A673 (cell line): Measurements from ENCODE around the gene HYAL3. TPM values are rescaled to one million over a fixed set of nuclear protein-coding genes. Genes with fewer than 3 reads are reported as not detected.
"Not testable (repeated sequence)": the region's sequence is repeated elsewhere in the genome, so short reads cannot be mapped to it uniquely, and the experiment has no call there.

Experiments used
- BruUV-seq: library from RNA; stranded (reverse); fragments of 400-500 nt; replicated peaks from 2 replicates; lab custom pipeline; 2021; lab: Mats Ljungman, UMichigan
- CTCF ChIA-PET: fragments of 300-600 bp; sonication (Branson Sonifier 250); formaldehyde crosslinking; loops from one replicate; lab custom pipeline; 2022; ENCODE audit warnings: antibody characterized with exemption; lab: Charles Lee
- POLR2A ChIA-PET: fragments of 300-600 bp; sonication (Branson Sonifier 250); formaldehyde crosslinking; loops from one replicate; lab custom pipeline; 2022; ENCODE audit warnings: antibody characterized with exemption; ENCODE audit not compliant: low non-redundant PET; lab: Charles Lee
- DNase-seq: peaks from one replicate; pipeline ENCODE4 v3.0.0-alpha.2; 2015; ENCODE audit warnings: low spot score
- H3K27ac ChIP-seq: fragments of 200-600 bp; sonication (generic); 2 replicates; pipeline ENCODE4 v1.5.1; 2016; ENCODE audit warnings: mixed run types, low read depth, mild to moderate bottlenecking, mixed read lengths, antibody characterized with exemption, low read length; ENCODE audit not compliant: poor library complexity, severe bottlenecking
- H3K27me3 ChIP-seq: fragments of 200-600 bp; sonication (generic); replicated peaks from 2 replicates; pipeline ENCODE4 v1.6.1; 2017; ENCODE audit warnings: mixed run types, low read depth, mild to moderate bottlenecking, mixed read lengths, antibody characterized with exemption, low read length; ENCODE audit not compliant: insufficient read depth, poor library complexity
- H3K36me3 ChIP-seq: fragments of 200-600 bp; sonication (generic); 2 replicates; pipeline ENCODE4 v1.6.1; 2016; ENCODE audit warnings: mixed run types, mild to moderate bottlenecking, mixed read lengths, antibody characterized with exemption, low read length; ENCODE audit not compliant: insufficient read depth, poor library complexity, severe bottlenecking
- H3K4me1 ChIP-seq: fragments of 200-600 bp; sonication (generic); 2 replicates; pipeline ENCODE4 v1.6.1; 2017; ENCODE audit warnings: mixed run types, mild to moderate bottlenecking, mixed read lengths, antibody characterized with exemption, low read length; ENCODE audit not compliant: insufficient read depth, poor library complexity, severe bottlenecking
- H3K4me3 ChIP-seq: fragments of 200-600 bp; sonication (generic); 2 replicates; pipeline ENCODE4 v1.5.1; 2016; ENCODE audit warnings: low read depth, mixed run types, mild to moderate bottlenecking, mixed read lengths, low read length; ENCODE audit not compliant: poor library complexity, severe bottlenecking
- H3K9me3 ChIP-seq: fragments of 200-600 bp; sonication (generic); 2 replicates; pipeline ENCODE4 v1.6.1; 2016; ENCODE audit warnings: mixed run types, low read depth, mild to moderate bottlenecking, mixed read lengths, antibody characterized with exemption, low read length; ENCODE audit not compliant: poor library complexity, severe bottlenecking
- CTCF ChIP-seq: fragments of 300-800, 200-600 bp; sonication (generic); conservative IDR thresholded peaks from 2 replicates; pipeline ENCODE4 v1.5.1; 2017; ENCODE audit warnings: low read depth, mild to moderate bottlenecking, antibody characterized with exemption, low read length, moderate library complexity, mixed read lengths
- EZH2 ChIP-seq: fragments of 200-600 bp; sonication (generic); IDR thresholded peaks from 2 replicates; pipeline ENCODE4 v1.6.1; 2017; ENCODE audit warnings: borderline replicate concordance, low read depth, mild to moderate bottlenecking, mixed read lengths, antibody characterized with exemption, low read length; ENCODE audit not compliant: poor library complexity, severe bottlenecking
- intact Hi-C: fragments of 100-400 bp; cut with micrococcal nuclease; formaldehyde crosslinking; loops from one replicate; pipeline ENCODE4 v1.10.0; 2022; ENCODE audit not compliant: unreplicated experiment
- total RNA-seq: library from RNA; stranded (reverse); gene quantifications from 2 replicates; pipeline ENCODE4 v1.2.3, GENCODE V29; 2021

The HYAL3 gene
- total RNA-seq, 1 experiment from 2014 or later, result 3.0 TPM

- ChIA-PET CTCF (no interaction called here), POLR2A (no interaction called here)
- TF ChIP-seq CTCF (no peak), EZH2 (no peak)
- no peaks in the 10 kb centered on the region for H3K9me3 ChIP-seq
- no TSS peak for BruUV-seq
- peaks cover 17% of the 10 kb centered on the region for H3K36me3 ChIP-seq
- H3K4me3 ChIP-seq, result no peak overlapping the region
- H3K4me1 ChIP-seq, result no peaks in the 10 kb centered on the region
- H3K27ac ChIP-seq, result no peak overlapping the region
- DNase-seq, result no peak
- no peaks in the 10 kb centered on the region for H3K27me3 ChIP-seq
- intact Hi-C loops, result no loop called here
Observed at GRCh38 chr3:50288387-50289007, 10.7 kb downstream of the HYAL3 start.

- ChIA-PET CTCF (no interaction called here), POLR2A (no interaction called here)
- intact Hi-C loops, result no loop called here
- Histone ChIP-seq H3K27me3 (no peaks in the 10 kb centered on the region), H3K9me3 (no peaks in the 10 kb centered on the region), H3K36me3 (peaks cover 17% of the 10 kb centered on the region), H3K4me3 (no peak overlapping the region), H3K27ac (no peak overlapping the region), H3K4me1 (no peaks in the 10 kb centered on the region)
- BruUV-seq, result no TSS peak
- TF ChIP-seq CTCF (no peak), EZH2 (no peak)
- DNase-seq, result no peak
Observed at GRCh38 chr3:50287262-50287661, 11.9 kb downstream of the HYAL3 start.

- peaks cover 17% of the 10 kb centered on the region for H3K36me3 ChIP-seq
- ChIA-PET CTCF (no interaction called here), POLR2A (no interaction called here)
- no peak overlapping the region for H3K4me3 ChIP-seq
- BruUV-seq, result no TSS peak
- H3K27me3 ChIP-seq, result no peaks in the 10 kb centered on the region
- intact Hi-C loops, result no loop called here
- DNase-seq, result no peak
- TF ChIP-seq EZH2 (no peak), CTCF (no peak)
- no peaks in the 10 kb centered on the region for H3K9me3 ChIP-seq
- no peaks in the 10 kb centered on the region for H3K4me1 ChIP-seq
- H3K27ac ChIP-seq, result no peak overlapping the region
Observed at GRCh38 chr3:50286322-50287227, 12.6 kb downstream of the HYAL3 start.

- H3K27ac ChIP-seq, DNase-seq, H3K4me1 ChIP-seq, POLR2A ChIA-PET, H3K27me3 ChIP-seq, CTCF ChIA-PET, BruUV-seq, intact Hi-C loops, H3K36me3 ChIP-seq, H3K4me3 ChIP-seq, H3K9me3 ChIP-seq: not testable (repeated sequence)
Observed at GRCh38 chr3:50284121-50284520, 15.1 kb downstream of the HYAL3 start.
